Stimulated activated CD4-positive, alpha-beta T cell treated with anti-CD3 and anti-CD28 coated beads, TNF-alpha, amount 100 ng/mL, for 1 hour (primary cell): ENCODE measurements around the gene ITM2C.

ENCODE experiments used
- DNase-seq, 3 donors: peaks; one replicate each; pipeline ENCODE4 v3.0.0-alpha.2; 2020; ENCODE audit warnings: low read depth in 3 of 3, low spot score in 1 of 3

Gene ITM2C, protein sequence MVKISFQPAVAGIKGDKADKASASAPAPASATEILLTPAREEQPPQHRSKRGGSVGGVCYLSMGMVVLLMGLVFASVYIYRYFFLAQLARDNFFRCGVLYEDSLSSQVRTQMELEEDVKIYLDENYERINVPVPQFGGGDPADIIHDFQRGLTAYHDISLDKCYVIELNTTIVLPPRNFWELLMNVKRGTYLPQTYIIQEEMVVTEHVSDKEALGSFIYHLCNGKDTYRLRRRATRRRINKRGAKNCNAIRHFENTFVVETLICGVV

DNA sequence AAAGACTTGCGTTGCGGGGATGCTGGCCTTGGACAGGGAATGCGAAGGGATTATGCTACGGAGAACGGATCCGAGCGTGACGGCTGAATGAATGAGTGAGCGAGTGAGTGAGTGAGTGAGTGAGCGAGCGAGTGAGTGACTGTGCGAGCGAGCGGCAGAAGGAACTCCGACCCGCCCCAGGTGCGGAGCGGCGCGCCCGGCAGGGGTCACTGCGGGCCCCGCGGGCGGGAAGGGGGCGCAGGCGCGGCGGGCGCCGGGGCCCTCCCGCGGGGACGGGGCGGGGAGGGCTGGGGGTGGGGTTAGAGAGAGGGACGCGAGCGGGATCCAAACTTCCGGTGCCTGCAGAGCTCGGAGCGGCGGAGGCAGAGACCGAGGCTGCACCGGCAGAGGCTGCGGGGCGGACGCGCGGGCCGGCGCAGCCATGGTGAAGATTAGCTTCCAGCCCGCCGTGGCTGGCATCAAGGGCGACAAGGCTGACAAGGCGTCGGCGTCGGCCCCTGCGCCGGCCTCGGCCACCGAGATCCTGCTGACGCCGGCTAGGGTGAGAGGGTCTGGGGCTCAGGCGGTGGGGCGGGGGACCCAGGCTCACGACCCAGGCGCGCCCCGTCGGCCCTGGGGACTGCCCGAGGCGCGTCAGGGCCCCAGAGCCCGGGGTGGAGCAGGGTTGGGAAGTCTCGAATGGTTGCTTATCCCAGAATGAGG lies at the start of gene ITM2C:
TSS of gene ITM2C (plus strand) at position 338 of the 702 bp plus-strand sequence. CDS start at position 422, 84 bp downstream.
- peak; percentile 24 to 60 (median 46) for DNase-seq

DNA sequence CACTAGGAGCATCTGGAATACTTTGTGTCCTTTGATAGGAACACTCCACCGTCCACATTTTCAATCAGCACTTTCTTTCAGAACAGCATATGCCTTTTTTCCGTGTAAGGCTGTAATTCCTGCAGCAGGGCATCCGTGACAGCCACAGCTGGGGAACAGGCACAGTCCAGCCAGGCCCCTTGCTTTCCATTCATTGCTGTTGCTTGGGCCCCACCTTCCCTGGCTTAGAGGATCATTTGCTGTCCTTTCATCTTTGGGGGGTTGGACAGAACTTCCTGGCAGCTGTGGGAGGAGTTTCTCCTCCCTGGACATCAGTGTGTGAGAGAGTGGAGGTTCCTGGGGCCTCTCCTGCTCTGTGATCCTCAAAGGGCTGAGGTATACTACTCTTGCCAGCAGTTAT lies 49.7 kb upstream of the ITM2C start:
- DNase-seq: no peak

DNA sequence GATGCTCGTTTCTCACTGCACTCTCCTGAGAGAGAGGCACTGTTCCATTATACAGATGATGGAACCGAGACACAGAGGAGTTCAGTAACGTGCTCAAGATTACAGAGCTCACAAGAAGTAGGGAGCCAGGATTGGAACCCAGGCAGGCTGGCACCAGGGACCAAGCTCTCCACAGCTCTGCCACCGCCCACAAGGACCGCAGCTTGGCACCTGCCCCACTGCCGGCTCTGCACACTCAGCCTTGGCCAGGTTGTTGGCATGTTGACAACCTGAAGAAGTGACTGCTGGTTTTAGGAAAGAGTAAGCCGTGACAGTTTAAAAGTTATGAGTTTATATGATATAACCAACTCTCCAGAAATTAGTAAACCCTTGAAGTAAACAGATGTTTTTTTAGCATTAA lies 48.0 kb upstream of the ITM2C start:
- no peak for DNase-seq

DNA sequence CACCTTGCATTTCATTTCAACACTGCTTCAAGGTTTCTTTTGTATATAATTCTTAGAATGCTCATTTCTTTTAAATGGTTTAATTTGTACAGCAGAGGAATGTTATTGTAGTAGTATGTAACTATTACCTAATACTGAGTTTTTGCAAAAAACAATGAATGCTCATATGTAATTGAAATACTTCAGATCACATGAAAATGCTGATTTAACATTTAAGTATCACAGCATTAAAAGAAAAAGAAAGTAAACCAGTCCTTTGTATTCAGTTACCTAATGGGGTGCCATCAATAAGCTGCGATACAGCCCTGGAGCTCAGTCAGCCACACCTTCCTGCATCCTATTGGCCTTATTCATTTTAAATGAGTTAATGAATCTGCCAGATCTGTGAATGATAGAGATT lies 45.3 kb upstream of the ITM2C start:
- DNase-seq: no peak

DNA sequence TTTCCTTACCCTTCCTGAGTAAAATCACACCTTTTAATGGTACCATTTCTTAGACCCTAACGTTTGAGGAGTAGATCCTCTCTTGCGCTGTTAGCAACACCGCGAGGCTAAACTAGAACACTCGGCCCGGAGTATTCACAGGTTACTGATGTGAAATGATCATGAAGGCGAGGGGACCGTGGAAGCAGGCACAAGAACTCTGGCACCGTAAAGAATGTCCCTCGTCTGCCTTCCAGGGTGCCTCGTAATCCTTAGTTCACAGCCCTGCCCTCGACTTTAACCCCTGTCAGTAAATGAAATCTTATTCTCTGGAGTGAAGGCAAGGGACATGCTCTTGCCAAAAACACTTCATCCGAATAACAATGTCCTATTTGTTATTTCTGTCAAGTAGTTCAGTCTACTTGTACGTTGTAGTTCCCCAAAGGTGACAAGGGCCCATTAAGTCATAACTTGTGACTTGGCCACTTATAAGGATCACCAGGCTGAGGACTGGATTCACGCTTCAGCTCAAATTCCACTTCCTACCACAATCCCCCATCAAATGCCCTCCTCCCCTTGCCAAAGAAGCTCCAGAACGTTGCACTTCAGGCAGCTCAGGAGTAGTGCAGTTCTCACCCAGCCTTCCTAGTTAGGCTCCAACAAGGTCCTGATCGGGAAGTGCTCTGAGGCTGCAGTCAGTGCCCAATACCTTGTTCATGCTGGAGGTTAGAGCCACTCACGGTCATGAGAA lies 43.3 kb upstream of the ITM2C start:
- no peak for DNase-seq

DNA sequence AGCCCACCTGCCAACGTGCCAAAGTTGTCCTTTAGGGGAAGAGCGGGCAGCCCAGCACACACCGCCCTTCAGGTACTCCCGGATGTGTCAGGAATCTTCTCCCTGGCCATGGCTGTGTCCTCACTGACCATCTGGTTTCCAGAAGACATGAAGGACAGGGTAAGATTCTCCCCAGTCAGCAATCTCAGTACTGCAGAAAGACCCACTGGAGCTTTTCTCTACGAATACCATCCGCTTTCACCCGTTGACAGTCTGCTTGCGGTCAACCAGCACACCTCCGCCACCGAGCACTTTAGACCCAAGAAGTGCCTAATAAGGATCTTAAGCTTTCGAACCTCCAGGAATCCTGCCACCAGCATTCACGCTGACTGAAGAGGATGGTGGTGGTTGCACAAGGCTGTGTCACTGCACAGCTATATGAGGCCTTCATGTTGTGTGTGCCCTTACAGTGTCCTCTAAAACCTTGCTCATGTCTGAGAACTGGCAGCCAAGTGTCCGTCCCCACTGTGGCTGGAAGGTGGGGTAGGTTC lies 42.7 kb upstream of the ITM2C start:
- DNase-seq: no peak

DNA sequence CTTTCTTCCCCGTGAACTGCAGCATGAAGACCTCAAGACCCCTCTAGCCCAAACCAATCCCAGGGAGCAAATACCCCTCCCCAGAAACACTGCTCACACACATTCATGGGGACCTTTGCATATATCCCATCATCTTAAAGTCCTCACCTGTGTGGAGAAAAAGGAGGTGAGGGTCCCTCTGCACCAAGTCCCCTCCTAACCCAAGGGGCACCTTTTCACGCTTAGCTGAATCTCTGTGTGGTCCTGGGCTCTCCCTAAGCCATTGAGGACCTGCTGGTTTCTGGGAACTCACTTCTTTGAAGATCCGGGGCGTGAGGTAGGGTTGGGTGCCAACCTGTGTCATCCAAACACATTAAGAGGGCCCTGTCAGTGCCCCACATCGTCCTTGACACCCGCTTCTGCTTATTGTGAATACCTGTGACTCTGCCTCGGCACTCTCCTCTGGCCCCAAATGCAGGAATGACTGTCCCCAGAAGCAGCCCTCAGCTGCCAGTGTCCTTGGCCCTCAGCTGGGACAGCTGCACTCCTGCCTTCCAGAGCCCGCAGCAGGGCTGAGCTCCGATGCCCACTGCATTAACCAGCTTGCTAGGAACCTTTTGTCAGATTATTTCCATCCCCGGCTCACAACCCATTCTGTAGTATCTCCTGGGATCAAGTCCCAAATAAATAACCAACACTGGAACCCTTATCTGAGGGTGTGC lies 41.3 kb upstream of the ITM2C start:
- no peak for DNase-seq

DNA sequence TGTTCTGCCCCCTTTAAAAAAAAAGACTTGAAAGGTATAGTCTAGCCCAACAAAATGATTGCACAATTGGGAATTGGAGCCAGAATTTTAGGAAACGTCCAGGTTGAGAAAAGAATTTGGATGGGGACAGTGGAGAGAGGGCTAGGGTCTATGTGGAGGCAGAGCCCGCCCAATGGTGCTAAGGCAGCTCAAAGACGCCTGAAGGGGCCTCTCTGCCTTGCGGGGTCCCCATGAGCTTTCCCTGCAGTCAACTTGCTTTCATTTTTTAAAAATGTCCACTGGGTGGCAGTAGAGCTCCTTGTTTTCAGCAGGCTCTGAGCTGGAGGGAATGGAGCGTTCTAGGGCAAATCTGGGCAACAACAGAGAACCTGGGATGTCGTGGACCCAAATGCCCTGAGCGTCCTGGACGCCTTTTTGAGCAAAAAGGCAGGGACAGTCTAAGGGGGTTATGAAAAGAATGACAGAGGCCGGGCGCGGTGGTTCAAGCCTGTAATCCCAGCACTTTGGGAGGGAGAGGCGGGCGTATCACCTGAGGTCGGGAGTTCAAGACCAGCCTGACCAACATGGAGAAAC lies 40.2 kb upstream of the ITM2C start:
- DNase-seq: peak in 1 of 3 donors; percentile 21

DNA sequence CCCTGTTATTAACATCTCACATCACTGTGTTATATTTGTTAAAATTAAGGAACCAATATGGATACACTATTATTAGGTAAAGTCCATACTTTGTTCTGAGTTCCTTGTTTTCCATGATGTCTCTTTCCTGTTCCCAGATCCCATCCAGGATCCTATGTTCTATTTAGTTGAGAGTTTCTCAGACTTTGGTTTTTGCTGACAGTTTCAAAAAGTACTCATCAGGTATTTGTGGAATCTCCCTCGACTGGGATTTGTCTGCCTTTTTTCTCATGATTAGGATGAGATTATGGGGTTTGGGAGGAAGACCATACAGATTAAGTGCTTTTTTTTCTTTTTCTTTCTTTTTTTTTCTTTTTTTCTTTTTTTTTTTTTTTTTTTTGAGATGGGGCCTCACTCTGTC lies 39.4 kb upstream of the ITM2C start:
- DNase-seq: no peak

DNA sequence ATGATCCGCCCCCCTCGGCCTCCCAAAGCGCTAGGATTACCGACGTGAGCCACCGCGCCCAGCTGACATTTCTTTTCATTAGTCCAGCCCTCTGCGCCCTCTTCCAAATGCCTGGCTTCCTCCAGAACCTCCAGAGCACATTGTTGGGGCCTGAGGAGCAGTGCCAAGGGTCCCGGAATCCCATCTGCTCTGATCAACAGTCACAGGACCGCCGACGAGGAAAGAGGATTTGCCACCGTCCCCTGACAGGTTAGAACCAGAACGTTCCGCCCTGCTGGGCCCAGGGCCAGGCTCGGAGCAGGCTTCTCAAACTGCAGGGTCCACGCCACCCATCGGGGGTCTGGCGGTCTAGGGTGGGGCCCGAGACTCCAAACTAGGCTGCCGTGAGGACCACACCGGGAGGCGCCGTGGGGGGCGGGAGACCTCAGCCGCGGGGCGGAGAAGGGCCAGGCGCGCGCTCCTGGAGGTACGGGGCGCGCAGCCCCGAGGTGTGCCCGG lies 36.9 kb upstream of the ITM2C start:
- DNase-seq: no peak

DNA sequence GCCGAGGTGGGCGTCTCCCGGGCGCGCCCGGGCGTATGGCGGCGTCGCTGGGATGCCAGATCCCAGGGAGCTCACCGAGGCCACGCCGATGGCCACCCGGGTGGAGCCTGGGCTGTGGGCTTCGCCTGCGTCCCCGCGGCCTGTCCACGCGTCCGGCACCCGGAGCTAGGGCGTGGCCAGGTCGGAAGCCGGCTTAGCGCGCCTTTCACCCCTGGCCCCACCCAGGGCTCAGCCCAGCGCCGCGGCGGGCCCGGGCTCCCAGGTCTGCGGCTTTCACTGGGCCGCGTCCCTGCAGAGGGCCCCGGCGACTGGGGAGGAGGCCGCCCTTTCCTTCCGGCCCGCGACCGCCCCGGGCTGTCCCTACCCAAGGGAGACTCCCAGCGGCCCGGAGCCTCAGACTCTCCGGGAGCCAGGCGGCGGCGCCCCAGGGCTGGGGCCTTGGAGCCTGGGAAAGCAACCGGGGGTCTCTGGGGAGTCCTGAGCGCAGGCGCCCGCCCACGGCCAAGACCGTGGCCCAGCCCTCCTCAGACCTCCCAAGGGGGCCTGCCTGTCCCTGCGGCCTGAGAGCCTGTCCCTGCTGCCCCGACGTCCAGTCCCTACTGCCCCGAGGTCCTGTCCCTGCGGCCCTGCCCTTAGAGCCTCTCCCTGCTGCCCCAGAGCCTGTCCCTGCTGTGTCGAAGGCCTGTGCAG lies 36.3 kb upstream of the ITM2C start:
- no peak for DNase-seq

DNA sequence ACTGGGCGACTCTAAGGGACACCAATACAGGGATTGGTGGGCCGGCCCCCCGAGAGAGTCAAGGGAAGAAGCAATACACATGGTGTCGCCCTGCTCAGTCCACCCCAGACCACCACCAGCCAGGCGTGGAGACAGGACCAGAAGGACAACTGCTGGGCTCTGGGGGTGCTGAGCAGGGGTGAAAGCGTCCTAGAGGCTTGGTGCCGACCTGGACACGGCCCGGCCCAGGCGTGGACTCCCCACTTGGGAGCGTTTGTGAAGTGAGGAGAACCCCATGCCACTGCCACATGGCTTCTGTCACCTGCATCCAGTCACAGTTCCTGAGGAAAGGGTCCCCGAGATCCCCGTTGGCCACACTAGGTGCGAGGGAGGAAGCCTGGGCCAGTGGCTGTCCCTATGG lies 35.4 kb upstream of the ITM2C start:
- no peak for DNase-seq

DNA sequence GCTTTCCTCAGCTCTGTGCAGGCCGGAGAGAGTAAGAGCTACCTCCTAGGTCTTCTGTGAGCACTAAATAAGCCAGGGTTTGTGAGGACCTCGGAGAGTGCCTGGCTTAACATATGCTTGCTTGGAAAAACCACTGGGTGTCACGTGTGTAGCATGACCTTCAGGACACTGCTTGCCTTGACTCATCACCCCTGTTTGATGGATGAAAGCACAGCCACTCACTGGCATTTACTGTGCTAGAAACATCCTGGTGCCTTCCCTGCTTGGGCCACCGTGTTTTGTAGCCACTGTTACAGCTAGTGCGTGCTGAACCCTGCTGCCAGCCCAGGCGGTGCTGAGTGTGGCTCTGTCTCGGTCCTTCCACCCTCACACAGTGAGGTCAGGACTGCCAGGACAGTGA lies 34.8 kb upstream of the ITM2C start:
- no peak for DNase-seq

DNA sequence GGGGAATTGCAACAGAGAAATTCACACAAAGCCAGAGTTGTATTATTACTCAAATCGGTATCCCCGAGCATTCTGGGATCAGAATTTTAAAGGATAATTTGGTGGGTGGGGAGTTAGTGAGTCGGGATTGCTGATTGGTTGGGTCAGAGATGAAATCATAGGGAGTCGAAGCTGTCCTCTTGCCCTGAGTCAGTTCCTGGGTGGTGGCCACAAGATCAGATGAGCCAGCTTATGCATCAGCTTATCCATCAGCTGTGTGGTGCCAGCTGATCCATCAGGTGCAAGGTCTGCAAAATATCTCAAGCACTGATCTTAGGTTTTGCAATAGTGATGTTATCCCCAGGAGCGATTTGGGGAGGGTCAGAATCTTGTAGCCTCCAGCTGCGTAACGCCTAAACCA lies 34.3 kb upstream of the ITM2C start:
- no peak for DNase-seq

DNA sequence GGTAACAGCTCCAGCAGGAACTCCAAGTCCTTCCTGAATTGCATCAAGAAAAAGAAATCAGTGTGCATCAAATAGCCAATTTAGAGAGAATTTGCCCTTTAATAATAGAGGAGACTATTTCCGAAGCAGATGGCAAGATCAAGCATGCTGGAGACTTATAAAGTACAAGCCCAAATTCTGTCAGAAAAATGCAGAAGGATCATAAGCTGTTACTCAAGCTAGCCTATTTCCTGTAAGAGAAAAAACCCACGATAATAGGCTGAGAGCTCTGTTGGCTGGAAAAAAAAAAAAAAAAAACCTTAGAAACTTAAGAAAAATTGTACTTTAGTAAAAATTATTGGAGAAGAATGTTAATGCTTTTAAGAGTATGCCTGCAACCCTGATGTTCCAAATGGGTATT lies 24.4 kb upstream of the ITM2C start:
- DNase-seq: no peak

DNA sequence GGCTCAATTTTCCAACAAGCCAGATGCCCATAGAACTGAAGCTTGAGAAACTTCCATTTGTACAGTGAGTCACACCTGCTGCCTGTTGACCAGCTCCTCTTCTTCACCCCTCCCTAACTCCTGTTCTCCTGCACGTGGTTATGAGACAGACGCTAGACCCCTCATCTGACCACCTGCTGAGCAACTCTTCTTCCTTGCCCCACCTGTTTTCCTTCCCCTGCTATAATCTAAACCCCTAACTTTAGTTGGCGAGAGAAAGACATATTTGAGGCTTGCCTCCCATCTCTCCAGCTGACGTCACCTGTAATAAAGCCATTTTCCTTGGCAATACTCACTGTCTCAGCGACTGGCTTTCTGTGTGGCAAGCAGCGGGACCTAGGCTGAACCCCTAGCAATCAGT lies 22.3 kb upstream of the ITM2C start:
- no peak for DNase-seq

DNA sequence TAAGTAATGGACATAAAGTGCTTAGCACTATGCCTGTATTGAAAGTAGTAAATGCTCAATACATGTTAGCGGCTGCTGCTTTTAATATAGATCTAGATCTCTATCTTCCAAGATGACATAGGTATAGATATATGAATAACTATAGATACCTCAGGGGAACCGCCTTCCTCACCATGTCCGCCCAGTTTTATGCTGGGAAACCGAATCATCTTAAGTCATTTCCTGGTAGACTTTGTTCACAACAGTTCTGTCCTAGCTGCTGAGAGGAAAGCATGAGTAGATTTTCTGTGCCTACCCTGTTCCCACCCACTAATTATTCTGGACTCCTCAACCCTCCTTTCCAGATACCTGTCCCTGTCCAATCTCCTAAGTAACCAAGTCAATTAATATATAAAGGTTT lies 21.6 kb upstream of the ITM2C start:
- no peak for DNase-seq

DNA sequence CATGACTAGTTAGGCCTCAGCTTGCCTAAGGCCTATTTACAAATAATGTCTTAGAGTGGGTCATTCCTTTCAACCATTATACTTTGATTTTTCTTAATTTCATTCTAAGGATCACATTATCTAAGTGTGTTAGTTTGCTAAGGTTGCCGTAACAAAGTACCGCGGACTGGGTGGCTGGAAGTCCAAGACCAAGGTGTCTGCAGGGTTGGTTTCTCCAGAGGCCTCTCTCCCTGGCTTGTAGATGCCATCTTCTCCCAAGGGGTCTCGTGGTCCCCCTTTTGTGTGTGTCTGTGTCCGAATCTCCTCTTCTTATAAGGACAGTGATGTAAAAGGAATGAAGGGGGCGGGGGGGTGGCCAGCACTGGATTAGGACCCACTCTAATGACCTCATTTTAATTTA lies 18.4 kb upstream of the ITM2C start:
- no peak for DNase-seq

DNA sequence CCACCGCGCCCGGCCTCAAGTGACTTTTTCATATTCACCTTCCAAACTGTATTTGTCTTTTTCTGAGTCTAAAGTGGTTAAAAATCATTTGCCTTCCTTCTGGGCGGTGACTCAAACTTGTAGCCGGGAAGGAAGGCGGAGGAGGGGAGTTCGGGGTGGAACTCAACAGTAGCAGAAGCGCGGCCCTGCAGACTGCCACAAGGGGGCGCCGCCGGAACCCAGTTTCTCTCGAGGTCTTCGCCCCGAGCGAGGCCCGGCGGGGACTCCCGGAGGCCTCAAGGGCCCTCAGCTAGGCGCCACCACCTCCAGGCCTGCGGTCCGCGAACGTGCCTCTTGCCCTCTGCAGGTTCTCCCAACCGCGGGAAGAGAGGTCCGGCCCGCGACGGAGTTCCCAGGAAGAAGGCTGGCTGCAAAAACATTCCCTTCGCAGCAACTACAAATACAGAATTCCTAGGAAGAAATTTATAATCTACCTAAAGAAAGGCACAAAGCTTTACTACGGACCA lies 16.8 kb upstream of the ITM2C start:
- peak; percentile 54 to 94 (median 70) for DNase-seq
